Coronary artery (tissue), 2 donors: ENCODE results near the gene FAM221B.
A peak's percentile ranks its signal among the peaks of the same experiment; 100 is the strongest.

Experiments
- DNase-seq: peaks from one replicate; pipeline ENCODE4 v3.0.0-alpha.2; 2017; ENCODE audit warnings: low spot score
- H3K27ac ChIP-seq, 2 donors: fragments of 200-600 bp; sonication (generic); one replicate each; pipeline ENCODE4 v1.5.1; 2016 to 2019
- H3K4me3 ChIP-seq: fragments of 200-600 bp; sonication (generic); 2 replicates; pipeline ENCODE4 v1.5.1; 2016; ENCODE audit warnings: mild to moderate bottlenecking, moderate library complexity
- TF ChIP-seq, protein P1 (sequence below): fragments of 200-600 bp; sonication (generic); IDR thresholded peaks from one replicate; pipeline ENCODE4 v1.5.1; 2019; ENCODE audit warnings: antibody characterized with exemption

FAM221B gene

GRCh38 chr9:35820076-35820475 is 8.5 kb downstream of the FAM221B start:
- no peak overlapping the region for H3K4me3 ChIP-seq
- DNase-seq: no peak
- H3K27ac ChIP-seq: no peak overlapping the region
- TF ChIP-seq, protein P1, sequence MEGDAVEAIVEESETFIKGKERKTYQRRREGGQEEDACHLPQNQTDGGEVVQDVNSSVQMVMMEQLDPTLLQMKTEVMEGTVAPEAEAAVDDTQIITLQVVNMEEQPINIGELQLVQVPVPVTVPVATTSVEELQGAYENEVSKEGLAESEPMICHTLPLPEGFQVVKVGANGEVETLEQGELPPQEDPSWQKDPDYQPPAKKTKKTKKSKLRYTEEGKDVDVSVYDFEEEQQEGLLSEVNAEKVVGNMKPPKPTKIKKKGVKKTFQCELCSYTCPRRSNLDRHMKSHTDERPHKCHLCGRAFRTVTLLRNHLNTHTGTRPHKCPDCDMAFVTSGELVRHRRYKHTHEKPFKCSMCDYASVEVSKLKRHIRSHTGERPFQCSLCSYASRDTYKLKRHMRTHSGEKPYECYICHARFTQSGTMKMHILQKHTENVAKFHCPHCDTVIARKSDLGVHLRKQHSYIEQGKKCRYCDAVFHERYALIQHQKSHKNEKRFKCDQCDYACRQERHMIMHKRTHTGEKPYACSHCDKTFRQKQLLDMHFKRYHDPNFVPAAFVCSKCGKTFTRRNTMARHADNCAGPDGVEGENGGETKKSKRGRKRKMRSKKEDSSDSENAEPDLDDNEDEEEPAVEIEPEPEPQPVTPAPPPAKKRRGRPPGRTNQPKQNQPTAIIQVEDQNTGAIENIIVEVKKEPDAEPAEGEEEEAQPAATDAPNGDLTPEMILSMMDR: no peak

GRCh38 chr9:35818341-35818740 is 10.2 kb downstream of the FAM221B start:
- H3K27ac ChIP-seq: no peak overlapping the region
- H3K4me3 ChIP-seq: no peak overlapping the region
- TF ChIP-seq, protein P1: no peak
- DNase-seq: no peak

DNA sequence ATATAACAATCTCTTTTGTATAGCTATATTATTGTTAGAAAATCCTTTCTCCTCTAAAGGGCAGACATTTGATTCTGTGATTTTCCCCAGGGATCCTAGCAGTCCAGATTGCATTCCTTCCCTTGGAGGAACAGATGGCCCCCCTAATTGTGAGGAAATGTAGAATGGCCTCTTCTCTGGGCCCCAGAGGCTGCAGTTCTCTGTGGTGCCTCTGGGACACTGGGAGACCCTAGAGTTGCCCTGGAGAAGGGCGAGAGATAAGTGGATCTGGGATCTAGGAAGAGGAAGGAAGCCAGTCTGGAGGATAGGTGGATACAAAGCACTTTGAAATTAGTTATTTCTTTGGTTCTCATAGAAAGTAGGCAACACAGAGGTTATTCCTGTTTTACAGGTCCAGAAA is 11.8 kb downstream of the FAM221B start:
- no peak overlapping the region for H3K4me3 ChIP-seq
- no peak overlapping the region for H3K27ac ChIP-seq
- TF ChIP-seq, protein P1: no peak
- DNase-seq: no peak

- peak within 1 kb of the TSS; percentile 95 to 96 for H3K27ac ChIP-seq
- TF ChIP-seq, protein P1: no peak
- H3K4me3 ChIP-seq: peak within 1 kb of the TSS; percentile 87
Observed at GRCh38 chr9:35814841-35815543, 13.5 kb downstream of the FAM221B start, which contains the start of gene HINT2. HINT2 (minus strand) TSS chr9:35815042; CDS start chr9:35814979, 63 bp downstream.

GRCh38 chr9:35814106-35814840 is 14.3 kb downstream of the FAM221B start:
- no peak for DNase-seq
- TF ChIP-seq, protein P1: no peak
- H3K27ac ChIP-seq: peak overlapping the region; percentile 95 to 96
- H3K4me3 ChIP-seq: peak overlapping the region; percentile 87

More at GRCh38 chr9:35814841-35815543, 13.5 kb downstream of the FAM221B start, which contains the start of gene HINT2:
- DNase-seq: peak; percentile 98

DNA sequence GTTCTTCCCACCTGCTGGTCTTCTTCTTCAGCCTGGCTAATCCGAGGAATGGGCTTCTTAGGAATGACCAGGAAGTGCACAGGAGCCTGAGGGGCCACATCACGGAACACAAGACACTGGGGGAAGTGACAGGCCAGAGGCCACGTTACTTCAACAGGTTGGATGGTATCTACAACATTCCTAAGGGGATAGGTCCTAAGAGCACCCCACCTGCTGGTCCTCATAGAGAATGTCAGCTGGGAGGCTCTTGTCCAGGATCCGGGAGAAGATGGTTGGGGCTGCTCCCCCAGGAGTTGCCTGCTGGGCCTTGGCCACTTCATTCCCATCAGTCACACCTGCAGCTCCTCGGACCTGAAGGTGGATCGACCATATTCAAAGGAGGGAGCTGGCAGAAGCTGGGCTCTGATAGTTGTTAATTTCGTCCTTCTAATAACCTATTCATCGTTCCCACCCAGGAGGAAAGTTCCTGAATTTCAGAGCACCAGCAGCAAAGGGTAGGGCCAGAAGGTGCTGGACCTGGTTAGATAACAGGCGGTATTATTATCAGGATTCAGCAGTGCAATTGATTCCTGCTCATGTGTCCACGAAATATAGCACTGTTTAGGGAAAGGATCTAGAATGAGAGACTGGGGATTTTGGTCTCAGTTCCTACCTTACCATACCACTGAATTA is 15.0 kb downstream of the FAM221B start:
- DNase-seq: no peak
- H3K4me3 ChIP-seq: peak overlapping the region; percentile 87
- TF ChIP-seq, protein P1: no peak
- peak overlapping the region; percentile 95 to 96 for H3K27ac ChIP-seq
